Thyroid gland (tissue), 4 donors: Measurements from ENCODE around the gene PIP.

Source experiments
- POLR2A ChIP-seq, 2 donors: fragments of 450-650 bp; IDR thresholded peaks; one replicate each; pipeline ENCODE4 v1.6.1; 2017; ENCODE audit warnings: antibody characterized with exemption in 2 of 2, mild to moderate bottlenecking in 2 of 2, moderate library complexity in 1 of 2
- TF ChIP-seq, protein P1 (sequence below), 6 experiments: fragments of 200-600 bp in 3 of 6; fragments of 450-650 bp in 3 of 6; sonication (generic) in 3 of 6; IDR thresholded peaks; one replicate each; pipeline ENCODE4 v1.5.1; 2016 to 2019; ENCODE audit warnings: antibody characterized with exemption in 6 of 6, mild to moderate bottlenecking in 2 of 6, inconsistent platforms in 1 of 6, moderate library complexity in 1 of 6

DNA sequence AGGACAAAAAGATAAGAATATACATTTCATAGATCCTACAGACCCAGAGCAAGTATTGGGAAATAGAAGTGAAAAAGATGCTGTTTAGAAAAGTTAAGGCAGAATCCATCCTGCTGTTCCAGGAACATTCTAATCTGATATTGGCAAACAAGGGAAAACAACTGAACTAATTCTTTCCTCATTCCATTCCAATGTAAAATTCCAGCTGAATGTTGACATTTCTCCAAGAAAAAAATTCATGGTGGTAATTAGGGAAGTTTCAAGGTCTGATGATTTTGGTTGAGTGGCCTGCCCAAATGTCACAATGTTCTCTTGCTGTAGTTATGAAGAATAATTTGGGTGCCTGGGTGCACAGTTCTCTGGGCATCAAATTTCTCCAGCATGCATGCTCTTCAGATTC is 15.2 kb downstream of the PIP start:
- TF ChIP-seq, protein P1, sequence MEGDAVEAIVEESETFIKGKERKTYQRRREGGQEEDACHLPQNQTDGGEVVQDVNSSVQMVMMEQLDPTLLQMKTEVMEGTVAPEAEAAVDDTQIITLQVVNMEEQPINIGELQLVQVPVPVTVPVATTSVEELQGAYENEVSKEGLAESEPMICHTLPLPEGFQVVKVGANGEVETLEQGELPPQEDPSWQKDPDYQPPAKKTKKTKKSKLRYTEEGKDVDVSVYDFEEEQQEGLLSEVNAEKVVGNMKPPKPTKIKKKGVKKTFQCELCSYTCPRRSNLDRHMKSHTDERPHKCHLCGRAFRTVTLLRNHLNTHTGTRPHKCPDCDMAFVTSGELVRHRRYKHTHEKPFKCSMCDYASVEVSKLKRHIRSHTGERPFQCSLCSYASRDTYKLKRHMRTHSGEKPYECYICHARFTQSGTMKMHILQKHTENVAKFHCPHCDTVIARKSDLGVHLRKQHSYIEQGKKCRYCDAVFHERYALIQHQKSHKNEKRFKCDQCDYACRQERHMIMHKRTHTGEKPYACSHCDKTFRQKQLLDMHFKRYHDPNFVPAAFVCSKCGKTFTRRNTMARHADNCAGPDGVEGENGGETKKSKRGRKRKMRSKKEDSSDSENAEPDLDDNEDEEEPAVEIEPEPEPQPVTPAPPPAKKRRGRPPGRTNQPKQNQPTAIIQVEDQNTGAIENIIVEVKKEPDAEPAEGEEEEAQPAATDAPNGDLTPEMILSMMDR (IDR thresholded peaks at IDR 0.05) = no peak
- TF ChIP-seq POLR2A (IDR thresholded peaks at IDR 0.05) = no peak
